Measurements from ENCODE around the gene C10orf71. TPM values are rescaled to one million over a fixed set of nuclear protein-coding genes. Genes with fewer than 3 reads are reported as not detected.
A peak's percentile ranks its signal among the peaks of the same experiment; 100 is the strongest.

The C10orf71 gene
- total RNA-seq, 2 donors from 2014 or later: 0.15 TPM; not detected in 1

DNA sequence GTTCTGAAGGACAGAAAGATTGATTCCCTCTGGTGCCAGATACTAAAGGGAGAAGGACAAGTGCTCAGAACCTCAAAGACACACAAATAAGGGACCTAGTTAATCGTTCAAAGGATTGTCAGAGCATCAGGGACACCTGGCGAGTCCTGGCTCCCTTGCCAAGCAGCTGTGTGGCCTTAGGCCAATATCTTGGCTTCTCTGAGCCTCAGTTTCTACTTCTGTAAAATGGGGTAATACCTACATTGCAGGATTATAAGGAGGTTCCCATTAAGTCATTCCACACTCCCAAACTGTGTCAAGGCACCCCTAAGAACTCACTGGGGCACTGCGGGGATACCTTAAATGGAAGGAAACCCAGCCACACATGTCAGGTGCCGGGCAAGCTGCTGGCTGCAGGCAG, 67.5 kb downstream of the C10orf71 start:
- H3K36me3 Mint-ChIP-seq (ENCODE audit: low read depth): no peaks in the 10 kb centered on the region
- no peak overlapping the region for H3K9ac ChIP-seq (ENCODE audit: extremely low read depth, low read length, poor library complexity, severe bottlenecking)
- H3K4me3 ChIP-seq (ENCODE audit: low read length): no peak overlapping the region
- H3K9me3 Mint-ChIP-seq: no peaks in the 10 kb centered on the region
- H3K4me3 Mint-ChIP-seq: no peak overlapping the region
- DNase-seq: no peak
- TF ChIP-seq, protein P1, sequence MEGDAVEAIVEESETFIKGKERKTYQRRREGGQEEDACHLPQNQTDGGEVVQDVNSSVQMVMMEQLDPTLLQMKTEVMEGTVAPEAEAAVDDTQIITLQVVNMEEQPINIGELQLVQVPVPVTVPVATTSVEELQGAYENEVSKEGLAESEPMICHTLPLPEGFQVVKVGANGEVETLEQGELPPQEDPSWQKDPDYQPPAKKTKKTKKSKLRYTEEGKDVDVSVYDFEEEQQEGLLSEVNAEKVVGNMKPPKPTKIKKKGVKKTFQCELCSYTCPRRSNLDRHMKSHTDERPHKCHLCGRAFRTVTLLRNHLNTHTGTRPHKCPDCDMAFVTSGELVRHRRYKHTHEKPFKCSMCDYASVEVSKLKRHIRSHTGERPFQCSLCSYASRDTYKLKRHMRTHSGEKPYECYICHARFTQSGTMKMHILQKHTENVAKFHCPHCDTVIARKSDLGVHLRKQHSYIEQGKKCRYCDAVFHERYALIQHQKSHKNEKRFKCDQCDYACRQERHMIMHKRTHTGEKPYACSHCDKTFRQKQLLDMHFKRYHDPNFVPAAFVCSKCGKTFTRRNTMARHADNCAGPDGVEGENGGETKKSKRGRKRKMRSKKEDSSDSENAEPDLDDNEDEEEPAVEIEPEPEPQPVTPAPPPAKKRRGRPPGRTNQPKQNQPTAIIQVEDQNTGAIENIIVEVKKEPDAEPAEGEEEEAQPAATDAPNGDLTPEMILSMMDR (conservative IDR thresholded peaks at IDR 0.05): no peak
- no peak overlapping the region for H3K27ac ChIP-seq (ENCODE audit: low read depth, low read length)
- no peaks in the 10 kb centered on the region for H3K9me3 ChIP-seq (ENCODE audit: control insufficient read depth, low read length)
- H3K4me1 Mint-ChIP-seq: no peaks in the 10 kb centered on the region
- WGBS, 2 experiments (ENCODE audit: insufficient coverage in 1 of 2, insufficient read length in 1 of 2): 90 to 92% methylated on average over 2 to 4 of the region's 4 CpGs
- no peaks in the 10 kb centered on the region for H3K27me3 Mint-ChIP-seq (ENCODE audit: insufficient read depth)
- H3K36me3 ChIP-seq (ENCODE audit: control insufficient read depth, insufficient read depth, low read length): no peaks in the 10 kb centered on the region
- H3K27ac Mint-ChIP-seq: no peak overlapping the region
- H3K4me1 ChIP-seq (ENCODE audit: control insufficient read depth, insufficient read depth, low read length): no peaks in the 10 kb centered on the region
- no peaks in the 10 kb centered on the region for H3K27me3 ChIP-seq (ENCODE audit: control insufficient read depth, insufficient read depth, low read length, poor library complexity, severe bottlenecking)

DNA sequence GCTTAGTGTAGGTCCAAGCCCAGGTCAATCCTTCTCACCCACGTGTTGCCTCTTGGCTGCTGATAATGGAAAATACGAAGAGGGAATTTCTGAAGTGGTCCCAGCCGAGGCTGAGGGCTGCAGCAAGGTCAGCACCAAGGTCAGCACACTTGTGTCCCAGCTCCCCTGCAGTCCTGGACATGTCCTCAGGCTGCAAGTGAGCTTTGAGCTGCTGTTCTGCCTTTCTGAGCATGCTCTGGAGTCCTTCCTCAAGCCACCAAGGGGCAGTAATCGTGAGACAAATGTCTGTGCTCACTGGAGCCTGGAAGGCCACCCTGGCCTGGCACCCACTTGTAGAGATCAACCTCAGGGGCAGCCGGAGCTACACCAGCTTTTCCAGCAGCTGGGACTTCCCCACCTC, 68.6 kb downstream of the C10orf71 start:
- H3K27ac ChIP-seq (ENCODE audit: low read depth, low read length): no peak overlapping the region
- no peaks in the 10 kb centered on the region for H3K36me3 Mint-ChIP-seq (ENCODE audit: low read depth)
- peak; percentile 79 for DNase-seq
- H3K4me1 Mint-ChIP-seq: no peaks in the 10 kb centered on the region
- H3K27me3 Mint-ChIP-seq (ENCODE audit: insufficient read depth): no peaks in the 10 kb centered on the region
- H3K27ac Mint-ChIP-seq: no peak overlapping the region
- no peaks in the 10 kb centered on the region for H3K9me3 ChIP-seq (ENCODE audit: control insufficient read depth, low read length)
- 66 to 67% methylated on average over 2 to 5 of the region's 5 CpGs for WGBS, 2 experiments (ENCODE audit: insufficient coverage in 1 of 2, insufficient read length in 1 of 2)
- TF ChIP-seq, protein P1 (conservative IDR thresholded peaks at IDR 0.05): peak; percentile 38
- H3K27me3 ChIP-seq (ENCODE audit: control insufficient read depth, insufficient read depth, low read length, poor library complexity, severe bottlenecking): no peaks in the 10 kb centered on the region
- no peak overlapping the region for H3K9ac ChIP-seq (ENCODE audit: extremely low read depth, low read length, poor library complexity, severe bottlenecking)
- H3K4me3 Mint-ChIP-seq: no peak overlapping the region
- H3K4me3 ChIP-seq (ENCODE audit: low read length): no peak overlapping the region
- no peaks in the 10 kb centered on the region for H3K36me3 ChIP-seq (ENCODE audit: control insufficient read depth, insufficient read depth, low read length)
- H3K4me1 ChIP-seq (ENCODE audit: control insufficient read depth, insufficient read depth, low read length): no peaks in the 10 kb centered on the region
- no peaks in the 10 kb centered on the region for H3K9me3 Mint-ChIP-seq

DNA sequence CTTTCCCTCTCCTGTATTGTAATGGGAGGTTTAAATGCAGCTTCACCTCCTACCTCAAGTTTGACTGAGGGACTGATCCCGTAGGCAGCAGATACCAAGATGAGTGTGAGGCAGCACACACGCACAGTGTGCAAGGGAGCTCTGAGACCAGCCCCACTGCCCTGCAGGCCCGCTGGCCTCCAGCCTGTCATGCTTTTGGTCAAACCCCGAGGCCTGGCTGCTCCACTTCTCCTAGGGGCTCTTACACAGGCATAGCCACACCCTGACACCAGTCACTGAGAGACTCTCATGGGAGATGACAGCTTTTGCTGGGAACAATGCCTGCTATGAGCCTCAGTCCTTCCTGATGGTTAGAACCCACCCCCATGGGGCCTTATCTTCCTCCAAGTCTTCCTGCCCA, 69.3 kb downstream of the C10orf71 start:
- no peaks in the 10 kb centered on the region for H3K9me3 Mint-ChIP-seq
- no peaks in the 10 kb centered on the region for H3K36me3 Mint-ChIP-seq (ENCODE audit: low read depth)
- H3K27me3 Mint-ChIP-seq (ENCODE audit: insufficient read depth): no peaks in the 10 kb centered on the region
- H3K4me1 ChIP-seq (ENCODE audit: control insufficient read depth, insufficient read depth, low read length): no peaks in the 10 kb centered on the region
- H3K9me3 ChIP-seq (ENCODE audit: control insufficient read depth, low read length): no peaks in the 10 kb centered on the region
- H3K36me3 ChIP-seq (ENCODE audit: control insufficient read depth, insufficient read depth, low read length): no peaks in the 10 kb centered on the region
- no peak overlapping the region for H3K9ac ChIP-seq (ENCODE audit: extremely low read depth, low read length, poor library complexity, severe bottlenecking)
- H3K27ac Mint-ChIP-seq: no peak overlapping the region
- DNase-seq: no peak
- no peak overlapping the region for H3K27ac ChIP-seq (ENCODE audit: low read depth, low read length)
- no peaks in the 10 kb centered on the region for H3K27me3 ChIP-seq (ENCODE audit: control insufficient read depth, insufficient read depth, low read length, poor library complexity, severe bottlenecking)
- H3K4me3 ChIP-seq (ENCODE audit: low read length): no peak overlapping the region
- WGBS, 2 experiments (ENCODE audit: insufficient coverage in 1 of 2, insufficient read length in 1 of 2): 87% methylated on average over 4 of the region's 4 CpGs; no CpG with 5 or more reads in 1 of the 2 experiments
- TF ChIP-seq, protein P1 (conservative IDR thresholded peaks at IDR 0.05): no peak
- no peak overlapping the region for H3K4me3 Mint-ChIP-seq
- H3K4me1 Mint-ChIP-seq: no peaks in the 10 kb centered on the region

All from endodermal cell (in vitro differentiated cells).